Measurements from ENCODE around the gene FIGNL1.

DNA sequence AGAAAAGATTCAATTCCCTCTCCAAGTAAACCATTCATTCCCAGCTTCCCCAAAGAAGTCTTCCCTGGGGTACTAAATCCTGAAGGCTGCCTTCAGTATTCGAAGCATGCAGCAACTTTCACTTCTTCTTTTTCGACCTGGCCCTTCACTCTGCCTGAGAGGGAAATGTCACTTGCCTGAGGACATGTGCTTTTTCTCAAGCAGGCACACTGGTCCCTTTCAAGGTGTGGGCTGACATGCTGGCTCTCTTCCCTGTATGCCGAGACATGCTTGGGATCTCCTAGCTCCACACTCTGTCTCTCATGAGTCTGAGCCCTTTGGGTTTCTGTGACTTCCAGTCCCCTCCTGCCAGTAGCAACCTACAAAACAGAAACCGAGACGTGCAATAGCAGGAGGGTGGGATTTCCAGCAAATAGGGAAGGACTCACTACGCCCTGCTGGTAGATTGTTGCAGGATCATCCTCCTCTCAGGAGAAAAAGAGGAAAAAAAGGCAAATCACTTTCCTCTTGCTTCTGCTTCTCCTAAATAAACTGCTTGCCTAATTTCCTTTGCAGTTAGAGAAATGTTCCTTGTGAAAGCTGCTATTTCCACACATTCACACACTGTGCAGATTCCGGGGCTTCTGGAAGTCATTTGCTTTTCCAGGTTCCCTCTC is 33.5 kb downstream of the FIGNL1 start:
- TF ChIP-seq CTCF (IDR thresholded peaks at IDR 0.05) (no peak), POLR2A (IDR thresholded peaks at IDR 0.05) (no peak)

Measured in lower leg skin (tissue), 3 donors.